NCI-H1694 (cell line): ENCODE measurements around the gene CENPP.
A peak's percentile ranks its signal among the peaks of the same experiment; 100 is the strongest.

ENCODE experiments used
- DNase-seq: peaks from one replicate; lab custom pipeline; 2025; lab: John Stamatoyannopoulos, UW

The CENPP gene

DNA sequence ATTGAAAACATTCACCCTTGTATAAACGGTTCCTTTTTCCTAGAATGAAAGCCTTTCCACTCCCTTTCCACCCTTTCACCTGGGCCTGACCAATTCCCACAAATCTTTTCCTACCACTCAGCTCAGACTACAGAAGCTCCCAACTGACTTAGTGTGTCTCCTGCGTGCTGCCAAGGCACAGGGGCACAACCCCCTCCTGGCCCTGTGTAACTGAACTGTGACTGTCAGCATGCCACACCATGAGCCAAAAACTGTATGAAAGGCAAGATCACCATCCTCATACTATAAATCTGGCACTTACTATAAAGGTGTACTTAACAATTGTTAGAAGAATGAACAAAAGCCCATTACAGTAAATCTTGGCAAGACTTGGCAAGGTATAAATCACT is 12.1 kb upstream of the CENPP start:
- DNase-seq, result no peak

DNA sequence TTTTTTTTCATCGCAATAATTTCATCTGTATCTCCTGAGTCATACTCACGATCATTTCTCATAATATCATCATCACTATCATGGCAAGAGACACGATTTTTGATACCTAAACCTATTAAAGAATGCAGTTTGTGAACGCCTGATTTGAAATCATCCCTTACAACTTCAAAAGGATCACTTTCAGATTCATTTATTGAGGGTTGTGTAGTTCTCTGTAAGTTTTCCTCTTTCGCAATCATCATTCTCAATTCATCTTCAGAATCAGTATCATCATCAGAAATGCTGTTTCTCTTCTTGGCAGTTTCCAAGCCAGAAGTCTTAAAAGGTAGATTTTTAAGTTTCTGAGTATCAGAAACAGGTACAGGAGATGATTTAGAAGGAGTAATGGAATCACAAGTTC is 10.3 kb upstream of the CENPP start:
- DNase-seq, result no peak

DNA sequence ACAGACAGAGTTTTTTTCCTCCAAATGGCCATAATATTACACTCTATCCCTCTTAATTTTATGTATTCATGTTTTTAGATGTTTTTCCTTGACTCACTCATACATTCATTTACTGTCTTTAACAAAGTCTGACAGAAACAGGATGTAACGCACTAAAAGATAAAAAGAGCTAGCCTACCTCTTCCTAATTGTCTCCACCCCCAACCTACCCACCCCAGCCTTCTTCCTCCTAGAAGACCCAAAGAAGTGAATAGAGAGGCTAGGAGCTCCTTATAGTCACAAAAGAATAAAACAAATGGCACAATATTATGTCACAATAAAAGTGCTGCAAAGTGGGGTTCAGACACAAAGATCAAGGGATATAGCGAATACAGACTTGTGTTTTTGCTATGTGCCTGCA is 1.3 kb upstream of the CENPP start:
- DNase-seq, result no peak

DNA sequence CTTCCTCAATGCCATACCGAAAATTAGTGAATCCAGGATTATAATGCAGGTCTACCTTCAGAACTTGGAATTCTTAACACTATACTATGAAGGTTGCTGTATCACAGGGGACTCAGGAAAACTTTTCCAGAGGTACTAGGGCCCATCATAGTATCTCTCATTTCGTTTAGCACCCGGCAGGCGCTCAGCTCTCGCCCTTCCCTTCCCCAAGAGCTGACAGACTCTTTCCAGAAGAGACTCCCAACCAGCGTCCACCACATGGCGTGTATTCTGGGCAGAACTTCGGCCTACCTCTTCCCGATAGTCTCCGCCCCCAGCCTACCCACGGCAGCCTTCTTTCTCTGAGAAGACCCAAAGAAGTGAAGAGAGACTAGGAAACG is 874 bp upstream of the CENPP start:
- no peak for DNase-seq

DNA sequence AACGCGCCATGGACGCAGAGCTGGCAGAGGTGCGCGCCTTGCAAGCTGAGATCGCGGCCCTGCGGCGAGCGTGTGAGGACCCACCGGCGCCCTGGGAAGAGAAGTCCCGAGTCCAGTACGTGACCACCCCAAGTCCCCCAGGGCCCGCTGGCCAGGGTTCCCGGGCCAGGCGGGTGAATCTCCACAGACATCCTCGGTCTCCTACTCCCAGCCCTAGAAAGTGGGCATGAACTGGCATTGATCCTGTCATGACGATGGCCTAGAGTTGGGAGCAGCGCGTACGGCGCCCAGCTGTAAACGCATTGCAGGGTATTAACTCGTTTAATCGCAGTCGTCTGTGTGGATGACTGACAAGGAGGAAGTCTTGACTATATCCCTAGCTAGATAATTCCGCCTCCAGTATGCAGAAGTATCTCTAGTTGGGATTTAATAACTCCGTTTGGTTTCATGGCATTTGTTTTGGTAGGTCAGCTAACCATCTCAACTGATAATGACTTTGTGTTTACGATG is 293 bp downstream of the CENPP start:
- DNase-seq, result no peak

DNA sequence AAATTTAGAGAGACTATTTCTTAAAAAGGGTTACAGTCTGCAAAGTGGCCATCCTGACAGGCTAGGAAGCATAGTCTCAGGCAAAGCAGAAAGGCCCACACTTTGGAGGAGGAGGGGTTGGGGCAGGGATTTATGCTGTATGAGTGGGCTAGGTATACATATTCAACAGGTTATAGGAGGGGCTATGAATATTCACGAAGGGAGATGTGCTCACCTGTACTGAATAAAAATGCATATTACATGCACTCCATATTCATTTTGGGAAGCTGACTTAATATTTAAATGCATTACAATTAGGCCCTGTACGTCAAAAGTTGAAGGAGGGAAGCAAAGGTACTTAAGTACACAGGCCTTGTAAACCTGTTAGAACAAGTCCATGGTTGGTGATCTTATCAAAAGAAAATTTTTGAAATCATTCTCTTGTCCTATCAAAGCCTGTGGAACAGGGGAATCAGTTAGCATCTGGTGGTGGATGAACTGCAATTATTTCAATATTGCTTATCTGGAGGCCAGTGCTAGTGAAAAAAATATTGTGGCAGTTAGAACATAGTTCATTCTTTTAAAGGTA is 1.6 kb downstream of the CENPP start:
- DNase-seq, result no peak

DNA sequence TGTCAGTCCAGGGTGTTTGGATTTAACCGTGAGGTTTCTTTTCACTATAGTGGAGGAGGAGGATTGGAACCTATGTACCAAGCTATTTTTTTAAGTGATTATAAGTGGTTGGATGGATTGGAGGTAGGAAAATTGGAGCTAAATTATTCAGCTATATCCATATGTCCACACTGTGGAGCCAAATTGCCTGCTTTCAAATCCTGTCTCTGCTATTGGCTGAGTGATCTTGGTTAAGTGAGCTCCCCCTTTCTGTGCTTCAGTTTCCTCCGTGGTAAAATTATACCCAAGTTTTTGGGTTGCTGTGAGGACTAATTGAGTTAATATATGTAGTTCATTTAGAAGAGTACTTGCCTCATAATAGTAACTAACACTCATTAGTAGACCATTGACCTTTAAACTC is 2.5 kb downstream of the CENPP start:
- DNase-seq, result peak; percentile 10

DNA sequence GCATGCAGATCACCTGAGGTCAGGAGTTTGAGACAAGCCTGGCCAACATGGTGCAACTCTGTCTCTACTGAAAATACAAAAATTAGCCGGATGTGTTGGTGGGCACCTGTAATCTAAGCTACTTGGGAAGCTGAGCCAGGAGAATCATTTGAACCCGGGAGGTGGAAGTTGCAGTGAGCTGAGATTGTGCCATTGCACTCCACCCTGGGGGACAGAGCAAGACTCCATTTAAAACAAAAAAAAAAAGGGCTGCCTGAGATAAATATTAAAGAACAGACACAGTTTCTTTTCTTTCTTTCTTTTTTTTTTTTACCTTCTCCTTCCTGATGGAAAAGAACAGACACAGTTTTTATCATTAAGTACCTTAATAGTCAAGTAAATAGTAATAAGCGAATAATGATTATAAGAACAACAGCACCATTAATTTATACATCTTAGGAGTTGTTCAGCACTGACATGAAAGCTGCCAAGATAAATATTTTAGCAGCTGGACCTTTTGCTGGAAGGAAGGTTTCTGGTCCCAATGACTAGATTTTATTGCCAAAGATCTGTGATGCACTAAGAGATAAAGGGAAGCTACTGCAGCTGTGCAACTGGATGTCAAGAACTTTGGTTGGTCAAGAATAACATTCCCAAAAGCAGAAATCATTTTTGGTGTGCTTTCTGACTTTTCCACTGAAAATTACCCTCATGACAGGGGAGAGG is 7.0 kb downstream of the CENPP start:
- no peak for DNase-seq

DNA sequence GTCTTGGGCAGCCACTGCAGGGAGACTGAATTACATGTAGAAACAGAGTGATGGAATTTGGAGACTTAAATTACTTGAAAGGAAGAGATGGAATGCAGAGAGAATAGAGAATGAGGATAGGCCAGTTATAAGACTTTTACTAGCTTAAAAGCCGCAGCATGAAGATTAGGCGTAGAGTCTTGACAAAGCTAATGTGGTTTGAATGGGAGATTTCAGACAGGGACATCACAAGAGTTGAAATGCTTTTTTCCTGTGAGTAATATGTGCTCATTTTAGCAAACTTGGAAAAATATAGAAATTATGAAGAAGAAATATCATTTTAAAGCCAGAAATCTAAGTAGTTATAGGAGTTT is 7.5 kb downstream of the CENPP start:
- no peak for DNase-seq

DNA sequence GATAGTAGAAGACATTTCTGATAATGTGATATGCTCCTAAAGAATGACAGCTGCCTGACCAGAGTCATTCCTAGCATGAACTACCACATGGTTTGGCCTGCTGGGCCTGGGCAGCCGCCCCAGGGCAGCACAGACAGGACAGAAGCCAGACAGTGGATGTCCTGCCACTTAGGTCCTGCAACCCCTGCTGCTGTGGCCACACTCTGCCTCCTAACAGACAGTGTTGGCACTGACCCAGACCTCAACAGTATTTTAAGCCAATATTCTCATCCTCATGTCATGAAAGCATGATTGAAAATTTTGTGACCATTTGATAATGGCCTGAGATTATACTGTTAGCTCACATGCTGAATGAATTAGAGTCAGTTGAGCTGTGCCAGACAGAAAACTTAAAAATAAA is 15.8 kb downstream of the CENPP start:
- no peak for DNase-seq

DNA sequence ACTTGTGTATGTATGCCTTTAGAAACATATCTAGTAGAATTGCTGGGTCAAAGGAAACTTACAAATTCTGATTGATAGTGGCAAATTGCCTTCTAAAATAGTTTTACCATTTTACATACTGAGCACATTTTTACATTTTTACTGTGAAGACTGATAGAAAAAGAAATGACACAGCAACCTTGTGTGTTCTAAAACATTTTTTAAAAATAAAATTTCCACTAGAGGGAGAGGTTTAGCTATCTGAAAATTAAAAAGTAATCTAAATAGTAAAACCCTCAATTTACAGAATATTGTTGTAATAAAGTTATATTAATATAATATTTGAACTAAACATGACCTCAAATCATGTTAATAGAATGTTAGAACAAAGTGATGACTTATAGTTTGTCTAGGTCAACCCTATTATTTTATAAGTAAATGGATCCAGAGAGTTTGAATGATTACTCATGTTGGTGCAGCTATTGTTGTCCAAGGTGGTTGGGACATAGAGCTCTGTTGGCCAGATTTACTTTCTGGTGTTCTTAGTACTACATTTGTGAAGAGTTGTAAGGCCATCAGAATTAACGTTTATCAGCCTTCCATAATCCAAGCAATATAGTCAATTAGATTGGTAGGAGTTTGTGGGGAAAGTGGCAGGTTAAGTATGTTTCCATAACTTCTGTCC is 17.2 kb downstream of the CENPP start:
- DNase-seq, result no peak

DNA sequence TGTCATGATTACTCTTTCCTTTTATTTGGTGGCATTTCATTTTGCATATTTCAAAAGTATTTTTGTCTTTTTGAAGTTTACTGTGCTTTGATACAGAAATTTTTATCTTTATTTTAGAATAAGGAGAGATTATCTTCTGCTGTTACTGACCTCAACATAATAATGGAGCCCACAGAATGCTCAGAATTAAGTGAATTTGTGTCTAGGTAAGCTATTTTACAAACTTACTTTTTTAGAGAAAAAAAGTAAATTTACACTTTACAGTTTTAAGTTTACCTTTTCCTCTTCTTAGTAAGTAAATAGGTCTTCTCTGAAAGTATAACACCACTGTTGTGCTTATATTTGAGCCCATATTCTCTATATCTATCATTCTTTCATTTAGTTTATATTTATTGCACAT is 19.8 kb downstream of the CENPP start:
- no peak for DNase-seq

DNA sequence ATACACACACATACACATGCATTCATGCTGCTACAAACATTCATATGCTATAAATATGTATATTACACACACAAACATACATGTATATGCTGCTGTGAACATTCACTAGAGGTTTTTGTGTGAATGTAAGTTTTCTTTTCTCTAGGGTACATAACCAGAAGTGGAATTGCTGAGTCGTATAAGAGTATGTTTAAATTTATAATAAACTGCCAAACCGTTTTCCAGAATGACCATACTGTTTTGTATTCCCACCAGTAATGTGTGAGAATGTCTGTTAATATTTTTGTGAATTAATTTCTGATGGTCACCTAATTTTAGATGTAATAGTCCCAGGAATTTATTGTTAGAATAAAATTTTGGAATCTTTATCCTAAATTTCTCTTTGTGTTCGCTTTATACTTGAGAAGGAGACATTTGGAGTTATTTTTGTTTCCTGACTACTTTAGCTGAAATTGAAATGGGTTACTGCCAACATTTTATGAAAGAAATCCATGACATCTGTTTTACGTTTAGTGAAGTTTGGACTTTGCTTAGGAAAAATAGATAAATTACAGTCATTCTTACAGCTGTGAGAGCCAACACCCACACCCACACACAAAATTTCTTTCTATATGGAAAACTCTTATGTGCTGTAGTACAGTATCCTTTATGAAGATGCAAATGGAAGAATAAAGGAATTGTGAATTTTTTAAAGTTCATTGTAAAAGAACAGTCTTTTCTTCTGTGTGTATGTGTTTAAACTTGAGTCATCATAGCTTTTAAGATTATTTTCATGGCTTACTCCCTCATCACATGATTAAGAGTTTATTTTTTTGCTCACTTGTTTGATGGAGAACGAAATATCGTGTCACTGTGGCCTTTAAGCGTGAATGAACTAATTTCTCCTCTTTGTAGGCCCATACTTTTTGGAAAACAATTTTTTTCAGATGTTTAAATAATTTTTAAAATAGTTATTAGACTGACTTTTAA is 24.3 kb downstream of the CENPP start:
- DNase-seq, result no peak

DNA sequence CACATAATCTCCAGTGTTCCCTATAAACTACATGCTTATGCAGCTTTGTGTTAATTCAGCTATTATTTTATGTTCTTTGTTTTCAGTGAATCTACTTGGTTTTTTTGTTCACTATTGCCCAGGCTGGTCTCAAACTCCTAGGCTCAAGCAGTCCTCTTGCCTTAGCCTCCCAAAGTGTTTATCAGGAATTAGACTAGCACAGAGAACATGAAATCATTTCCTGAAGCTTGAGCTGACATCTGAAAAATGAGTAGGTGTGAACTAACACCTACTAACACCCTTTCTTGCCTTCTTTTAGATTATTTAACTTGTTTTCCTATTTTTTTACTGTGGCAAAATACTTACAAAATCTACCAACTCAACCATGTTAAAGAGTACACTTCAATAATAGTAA is 25.0 kb downstream of the CENPP start:
- DNase-seq, result no peak

DNA sequence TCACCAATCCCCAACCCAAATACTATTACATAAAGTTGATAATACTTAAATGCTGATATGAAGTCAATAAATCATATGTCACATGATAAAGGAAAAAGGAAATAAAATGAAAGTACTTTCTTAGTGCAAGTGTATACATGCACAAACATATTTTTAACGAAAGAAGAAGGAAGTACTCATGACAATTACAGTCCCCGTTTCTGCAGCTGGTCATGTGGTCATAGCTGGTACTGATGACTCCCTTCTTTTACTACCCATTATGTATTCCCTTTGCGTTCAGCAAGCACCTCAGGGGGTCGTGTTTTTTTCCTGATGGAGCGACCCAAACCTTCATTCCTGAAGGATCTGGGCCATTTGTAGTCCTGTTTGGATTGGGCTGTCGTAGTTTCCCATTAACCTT is 27.3 kb downstream of the CENPP start:
- DNase-seq, result no peak

DNA sequence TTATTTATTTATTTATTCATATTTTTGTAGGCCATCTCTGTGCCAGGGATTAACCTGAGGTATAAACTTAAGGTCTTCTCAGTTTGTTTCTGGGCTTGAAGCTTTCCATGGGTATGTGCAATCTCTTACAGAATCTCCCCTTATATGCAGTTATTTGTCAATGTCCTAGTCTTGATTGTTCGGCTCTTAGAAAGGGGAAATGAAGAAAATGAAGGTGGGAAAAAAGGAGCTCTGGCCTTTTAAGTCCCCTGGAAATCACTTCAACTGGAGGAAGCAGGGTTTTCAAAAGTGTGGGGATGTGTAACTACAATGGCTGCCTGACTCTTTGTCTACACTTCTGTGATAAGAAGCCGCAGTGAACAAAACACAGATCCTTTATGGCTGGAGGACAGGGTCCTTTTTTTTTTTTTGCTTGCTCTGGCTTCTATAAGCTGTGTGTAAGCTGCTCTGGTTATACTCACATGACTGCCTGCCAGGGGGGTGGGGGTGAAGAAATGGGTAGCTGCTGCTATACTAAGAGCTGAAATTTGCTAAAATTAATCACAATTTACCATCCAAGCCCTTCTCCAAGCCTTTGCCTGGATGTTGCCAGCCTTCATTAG is 33.7 kb downstream of the CENPP start:
- DNase-seq, result no peak

DNA sequence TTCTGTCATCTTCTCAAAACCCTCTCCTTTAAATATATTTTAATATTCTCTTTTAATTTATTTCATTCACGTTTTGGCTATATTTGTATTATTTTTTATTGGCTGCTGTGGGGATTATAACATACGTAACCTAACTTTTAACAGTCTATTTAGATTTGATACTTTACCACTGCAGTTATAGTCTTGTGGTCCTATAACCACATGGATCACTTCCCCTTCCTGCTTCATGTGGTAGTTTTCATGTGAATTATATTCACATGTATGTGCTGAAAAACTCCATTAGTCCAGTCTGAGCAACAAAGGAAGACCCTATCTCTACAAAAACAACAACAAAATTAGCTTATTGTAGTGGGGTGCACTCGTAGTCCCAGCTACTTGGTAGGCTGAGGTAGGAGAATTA is 34.3 kb downstream of the CENPP start:
- no peak for DNase-seq

DNA sequence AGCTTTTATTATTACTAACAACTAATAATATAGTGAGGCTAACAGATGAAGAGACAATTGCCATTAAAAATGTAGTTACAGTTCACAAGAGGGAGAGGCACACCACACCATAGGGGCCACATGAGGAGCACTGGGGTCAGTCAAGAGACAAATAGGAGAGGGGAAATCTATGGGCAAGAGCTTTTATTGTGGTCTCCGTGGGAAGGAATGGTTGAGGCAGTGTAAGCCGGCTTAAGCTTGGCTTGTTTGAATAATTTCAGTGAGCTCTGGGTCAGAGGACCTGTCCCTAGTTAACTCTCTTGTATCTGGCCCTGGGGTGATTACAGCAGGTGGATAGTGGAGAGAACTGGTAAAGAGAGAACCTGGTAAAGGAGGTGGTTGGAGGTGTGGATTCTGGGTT is 43.3 kb downstream of the CENPP start:
- no peak for DNase-seq

DNA sequence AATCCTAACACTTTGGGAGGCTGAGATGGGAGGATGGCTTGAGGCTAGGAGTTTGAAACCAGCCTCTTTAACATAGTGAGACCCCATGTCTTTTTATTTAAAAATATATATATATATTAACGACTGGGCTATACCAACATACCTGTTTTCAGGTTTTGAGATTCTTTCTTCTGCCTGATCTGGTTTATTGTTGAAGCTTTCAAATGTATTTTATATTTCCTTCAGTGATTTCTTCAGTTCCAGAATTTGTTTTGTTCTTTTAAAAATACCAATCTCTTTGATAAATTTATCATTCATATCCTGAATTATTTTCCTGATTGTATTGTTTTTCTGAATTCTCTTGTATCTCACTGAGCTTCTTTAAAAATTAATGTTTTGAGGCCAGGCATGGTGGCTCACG is 47.4 kb downstream of the CENPP start:
- DNase-seq, result no peak

DNA sequence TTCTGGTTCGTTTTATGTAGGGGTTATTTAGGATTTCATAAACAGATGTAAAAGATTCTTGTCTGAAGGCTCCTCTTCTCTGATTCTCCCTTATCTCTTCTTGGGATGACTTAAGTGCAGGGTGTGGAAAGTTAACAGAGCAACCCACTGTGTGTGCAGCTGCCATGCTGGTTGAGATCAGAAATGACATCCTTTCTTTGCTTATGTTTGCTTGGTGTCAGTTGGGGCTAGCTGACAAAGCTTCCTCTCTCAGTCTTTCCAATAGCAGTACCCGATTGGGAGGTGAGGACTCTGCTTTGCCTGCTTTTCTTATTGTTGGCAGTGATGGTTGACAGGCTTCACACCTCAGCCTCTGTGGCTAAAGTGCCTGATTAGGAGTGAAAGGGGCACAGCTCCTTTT is 52.1 kb downstream of the CENPP start:
- no peak for DNase-seq

DNA sequence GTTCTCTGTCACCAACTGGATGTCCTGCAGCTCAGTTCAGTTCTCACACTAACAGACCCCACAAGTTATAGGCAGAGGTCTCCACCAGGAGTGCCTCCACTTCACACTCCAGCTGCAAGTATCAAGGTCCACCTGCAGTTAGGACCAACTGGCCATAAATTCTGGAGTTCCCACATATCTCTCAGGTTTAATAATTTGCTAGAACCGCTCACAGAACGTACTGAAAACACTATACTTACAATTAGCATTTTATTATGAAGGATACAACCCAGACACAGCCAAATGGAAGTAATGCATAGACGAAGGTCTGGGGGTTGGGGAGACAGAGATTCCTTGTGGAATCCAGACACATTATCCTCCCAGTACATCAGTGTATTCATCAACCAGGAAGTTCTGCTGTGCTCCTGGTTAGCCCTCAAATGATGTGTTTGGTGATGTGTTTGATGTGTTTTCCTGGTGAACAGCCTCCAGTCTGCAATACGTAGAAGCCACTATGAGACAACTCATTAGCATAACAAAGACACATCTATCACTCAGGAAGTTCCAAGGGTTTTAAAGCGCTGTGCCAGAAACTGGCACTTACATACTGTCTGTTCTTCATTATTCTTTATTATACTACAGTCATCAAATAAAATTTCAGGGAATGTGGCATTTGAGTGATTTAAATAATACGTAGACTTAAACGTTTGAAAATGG is 53.3 kb downstream of the CENPP start:
- DNase-seq, result no peak

DNA sequence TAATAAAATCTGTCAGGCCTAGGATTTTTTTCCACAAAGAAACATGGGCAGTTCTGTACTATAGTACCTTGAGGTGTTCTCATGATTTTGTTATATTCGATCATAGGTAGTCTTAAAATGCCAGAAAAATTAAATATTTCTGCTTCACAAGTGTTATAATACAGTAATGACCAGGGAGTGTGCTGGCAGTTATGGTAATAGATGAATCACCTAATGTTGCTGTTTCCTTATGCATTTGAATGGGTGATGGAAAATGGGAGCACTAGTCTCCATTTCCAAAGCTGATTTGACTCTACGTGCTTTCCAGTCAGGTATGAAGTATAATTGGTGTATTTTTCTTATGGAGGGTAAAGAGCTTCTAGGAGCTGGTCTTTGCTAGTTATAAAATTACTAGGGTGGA is 54.9 kb downstream of the CENPP start:
- no peak for DNase-seq
